Brain pericyte (primary cell): ENCODE data around the gene SNRPD1.
"Not testable (repeated sequence)": the region's sequence is repeated elsewhere in the genome, so short reads cannot be mapped to it uniquely, and the experiment has no call there.

ENCODE experiments used
- DNase-seq: peaks from one replicate; pipeline ENCODE4 v3.0.0-alpha.2; 2012; ENCODE audit warnings: low read depth, low spot score

SNRPD1 gene

DNA sequence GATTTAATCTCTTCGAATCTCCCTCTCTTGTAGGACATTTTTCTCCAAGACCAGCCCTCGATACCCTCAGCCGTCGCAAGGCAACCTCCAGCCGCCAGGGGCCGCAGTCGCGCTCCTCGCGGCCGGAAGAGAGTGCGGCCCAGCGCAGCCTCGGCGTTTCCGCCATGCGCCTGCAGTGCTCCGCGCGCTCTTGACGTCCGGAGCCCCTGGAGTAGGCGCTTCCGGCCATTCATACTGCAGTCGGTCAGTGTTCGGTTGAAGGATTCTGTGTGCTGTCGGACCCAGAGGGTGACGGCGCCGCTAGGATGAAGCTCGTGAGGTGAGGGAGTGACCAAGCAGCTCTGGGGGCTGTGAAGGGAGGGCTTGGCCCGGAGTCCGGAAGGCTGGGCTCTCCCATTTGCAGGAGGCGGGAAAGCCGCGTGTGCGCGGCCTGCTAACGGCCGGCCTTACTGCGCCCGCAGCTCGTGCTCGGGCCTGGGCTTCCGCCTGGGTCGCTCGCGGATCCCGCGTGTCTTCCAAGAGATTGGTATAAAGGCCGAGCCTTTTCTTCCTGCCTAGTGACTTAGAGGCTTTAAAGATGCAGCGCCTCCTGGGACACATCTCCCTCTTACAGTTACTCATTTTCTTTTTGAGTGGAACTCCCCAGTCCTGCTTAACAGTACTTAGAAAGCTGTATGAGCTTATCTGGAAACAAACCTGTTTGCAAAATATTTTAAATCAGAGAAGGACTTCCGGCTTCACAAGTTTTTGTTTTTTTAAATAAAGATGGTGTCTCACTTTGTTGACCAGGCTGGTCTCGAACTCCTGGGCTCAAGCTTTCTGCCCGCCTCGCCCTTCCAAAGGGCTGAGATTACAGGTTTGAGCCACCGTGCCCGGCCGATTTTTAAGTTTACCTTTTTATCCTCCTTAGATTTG lies at the start of gene SNRPD1:
Gene SNRPD1, plus strand, starts transcription at position 190 of the 915 bp plus-strand sequence. Its CDS starts 116 bp downstream, at position 306.
- peak; percentile 82 for DNase-seq

DNA sequence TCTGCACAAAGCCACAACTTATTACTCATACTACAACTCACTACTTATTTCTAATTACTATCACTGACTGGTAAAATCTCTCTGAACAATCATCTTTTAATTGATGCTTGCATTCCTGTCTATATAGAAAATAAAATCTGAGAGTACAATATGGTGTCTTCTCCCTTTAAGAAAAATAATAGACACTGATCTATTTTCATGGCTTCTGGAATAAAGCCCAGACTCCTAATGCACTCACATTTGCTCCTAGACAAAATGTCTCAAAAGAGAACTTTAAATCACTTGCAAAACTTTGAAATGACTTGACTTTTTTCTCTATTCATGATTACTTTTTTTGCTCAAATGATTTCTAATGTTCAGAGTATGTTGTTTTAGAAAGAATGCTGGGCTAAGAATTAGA lies 40.3 kb upstream of the SNRPD1 start:
- no peak for DNase-seq

DNA sequence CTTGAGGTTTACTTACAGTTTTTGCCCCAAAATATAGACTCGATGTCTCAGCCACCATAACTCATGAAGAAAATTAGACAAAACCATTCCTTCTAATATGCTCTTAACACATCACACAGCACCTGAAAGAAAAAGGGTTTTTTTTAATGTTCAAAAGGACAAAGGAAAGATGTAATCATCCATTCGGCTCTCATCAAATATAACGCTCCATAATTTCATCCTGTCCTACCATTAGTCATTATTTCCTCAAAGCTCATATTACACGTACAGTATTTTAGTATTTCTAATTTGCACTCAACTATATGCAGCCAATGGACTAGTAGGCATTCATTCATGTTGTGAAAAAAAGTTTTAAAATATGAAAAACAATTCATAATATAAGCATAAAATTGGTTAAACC lies 36.5 kb upstream of the SNRPD1 start:
- DNase-seq = no peak

DNA sequence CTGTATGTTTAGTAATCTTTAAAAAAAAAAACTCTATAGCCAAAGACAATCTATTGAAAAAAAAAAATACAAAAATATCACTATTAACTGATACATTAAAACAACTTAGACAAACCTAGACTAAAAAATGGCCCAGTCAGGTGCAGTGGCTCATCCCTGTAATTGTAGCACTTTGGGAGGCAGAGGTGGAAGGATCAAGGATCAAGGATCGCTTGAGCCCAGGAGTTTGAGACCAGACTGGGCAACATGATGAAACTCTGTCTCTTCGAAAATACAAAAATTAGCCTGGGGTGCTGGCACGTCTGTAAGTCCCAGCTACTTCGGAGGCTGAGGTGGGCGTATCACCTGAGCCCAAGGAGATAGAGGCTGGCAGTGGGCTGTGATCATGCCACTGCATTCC lies 27.7 kb upstream of the SNRPD1 start:
- DNase-seq = no peak

DNA sequence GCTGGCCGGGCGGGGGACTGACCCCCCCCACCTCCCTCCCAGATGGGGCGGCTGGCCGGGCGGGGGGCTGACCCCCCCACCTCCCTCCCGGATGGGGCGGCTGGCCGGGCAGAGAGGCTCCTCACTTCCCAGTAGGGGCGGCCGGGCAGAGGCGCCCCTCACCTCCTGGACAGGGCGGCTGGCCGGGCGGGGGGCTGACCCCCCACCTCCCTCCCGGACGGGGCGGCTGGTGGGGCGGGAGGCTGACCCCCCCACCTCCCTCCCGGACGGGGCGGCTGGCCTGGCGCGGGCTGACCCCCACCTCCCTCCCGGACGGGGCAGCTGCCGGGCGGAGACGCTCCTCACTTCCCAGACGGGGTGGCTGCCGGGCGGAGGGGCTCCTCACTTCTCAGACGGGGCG lies 19.8 kb upstream of the SNRPD1 start:
- DNase-seq = not testable (repeated sequence)

DNA sequence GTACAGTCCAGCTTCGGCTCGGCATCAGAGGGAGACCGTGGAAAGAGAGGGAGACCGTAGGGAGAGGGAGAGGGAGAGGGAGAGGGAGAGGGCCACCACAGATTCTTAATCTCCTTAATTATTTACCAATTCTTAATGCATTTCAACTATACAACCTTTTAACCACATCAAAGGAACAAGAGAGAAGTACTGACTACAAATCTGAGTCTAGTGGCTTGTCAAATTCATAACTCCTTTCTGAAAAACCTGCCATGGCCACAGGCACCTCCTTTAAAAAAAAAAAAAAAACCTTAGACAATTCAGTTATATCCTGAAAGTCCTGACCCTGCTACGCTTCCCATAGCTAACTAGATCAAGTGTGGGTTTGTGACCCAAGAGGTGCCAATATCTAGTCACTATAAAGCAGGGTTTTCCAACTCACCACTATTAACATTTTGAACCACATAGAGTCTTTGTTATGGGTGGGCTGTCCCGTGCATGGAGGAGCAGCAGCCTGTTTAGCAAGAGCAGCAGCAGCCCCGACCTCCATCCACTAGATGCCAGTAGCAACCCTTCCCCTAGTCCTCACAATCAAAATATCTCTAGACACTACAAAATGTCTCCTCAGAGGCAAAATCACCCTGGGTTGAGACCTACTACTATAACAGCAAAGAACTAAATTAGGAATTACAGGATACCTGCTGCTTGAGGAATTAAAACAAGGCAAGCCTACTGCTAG lies 18.4 kb upstream of the SNRPD1 start:
- DNase-seq = no peak

DNA sequence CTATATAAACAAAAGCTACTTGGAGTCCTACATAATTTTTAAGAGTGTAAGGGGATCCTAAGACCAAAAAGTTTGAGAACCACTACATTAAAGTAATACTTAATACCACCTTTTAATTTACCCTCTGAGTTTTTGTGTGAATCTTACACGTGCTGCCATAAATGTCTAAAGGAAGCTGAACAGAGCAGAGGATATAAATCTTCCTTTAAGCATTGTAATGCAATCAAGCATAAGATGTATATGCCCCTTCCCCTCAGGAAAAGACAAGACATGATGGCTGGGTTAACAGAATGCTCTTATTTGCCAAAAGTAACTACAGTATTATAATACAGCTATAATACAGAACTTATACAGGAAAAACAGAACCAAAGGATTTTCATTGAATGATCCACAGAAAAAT lies 14.5 kb upstream of the SNRPD1 start:
- no peak for DNase-seq

DNA sequence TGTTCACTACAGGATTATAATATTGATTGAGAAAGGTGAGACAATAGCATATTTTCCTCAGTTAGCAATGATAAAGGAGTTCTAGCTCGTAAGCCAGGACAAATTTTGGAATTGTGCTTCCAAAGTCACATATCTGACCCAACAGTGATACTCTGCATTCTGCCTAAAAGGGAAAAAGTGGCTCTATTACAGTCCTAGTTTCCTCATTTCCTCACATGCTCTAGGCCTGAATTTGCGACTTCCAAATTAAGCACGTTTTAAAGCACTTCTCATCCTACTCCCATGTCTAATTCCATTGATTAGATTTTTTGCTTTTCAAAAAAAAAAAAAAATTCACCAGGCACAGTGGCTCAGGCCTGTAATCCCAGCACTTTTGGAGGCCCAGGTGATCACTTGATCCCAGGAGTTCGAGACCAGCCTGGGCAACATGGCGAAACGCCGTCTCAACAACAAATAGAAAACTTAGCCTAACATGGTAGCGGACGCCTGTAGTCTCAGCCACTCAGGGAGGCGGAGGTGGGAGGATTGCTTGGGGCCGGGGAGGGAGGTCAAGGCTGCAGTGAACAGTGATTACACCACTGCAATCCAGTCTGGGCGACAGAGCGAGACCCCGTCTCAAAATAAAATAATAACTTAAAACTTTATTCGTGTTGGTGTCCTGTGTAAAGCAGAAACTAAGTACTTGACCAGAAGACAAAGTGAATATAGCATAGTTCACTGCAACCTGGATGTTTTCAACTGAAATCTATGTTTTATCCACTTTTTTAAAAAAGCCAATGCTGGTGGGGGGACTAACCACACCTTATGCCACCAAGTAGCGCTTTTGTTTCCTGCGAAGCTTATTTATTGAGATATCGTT lies 13.2 kb upstream of the SNRPD1 start:
- no peak for DNase-seq

DNA sequence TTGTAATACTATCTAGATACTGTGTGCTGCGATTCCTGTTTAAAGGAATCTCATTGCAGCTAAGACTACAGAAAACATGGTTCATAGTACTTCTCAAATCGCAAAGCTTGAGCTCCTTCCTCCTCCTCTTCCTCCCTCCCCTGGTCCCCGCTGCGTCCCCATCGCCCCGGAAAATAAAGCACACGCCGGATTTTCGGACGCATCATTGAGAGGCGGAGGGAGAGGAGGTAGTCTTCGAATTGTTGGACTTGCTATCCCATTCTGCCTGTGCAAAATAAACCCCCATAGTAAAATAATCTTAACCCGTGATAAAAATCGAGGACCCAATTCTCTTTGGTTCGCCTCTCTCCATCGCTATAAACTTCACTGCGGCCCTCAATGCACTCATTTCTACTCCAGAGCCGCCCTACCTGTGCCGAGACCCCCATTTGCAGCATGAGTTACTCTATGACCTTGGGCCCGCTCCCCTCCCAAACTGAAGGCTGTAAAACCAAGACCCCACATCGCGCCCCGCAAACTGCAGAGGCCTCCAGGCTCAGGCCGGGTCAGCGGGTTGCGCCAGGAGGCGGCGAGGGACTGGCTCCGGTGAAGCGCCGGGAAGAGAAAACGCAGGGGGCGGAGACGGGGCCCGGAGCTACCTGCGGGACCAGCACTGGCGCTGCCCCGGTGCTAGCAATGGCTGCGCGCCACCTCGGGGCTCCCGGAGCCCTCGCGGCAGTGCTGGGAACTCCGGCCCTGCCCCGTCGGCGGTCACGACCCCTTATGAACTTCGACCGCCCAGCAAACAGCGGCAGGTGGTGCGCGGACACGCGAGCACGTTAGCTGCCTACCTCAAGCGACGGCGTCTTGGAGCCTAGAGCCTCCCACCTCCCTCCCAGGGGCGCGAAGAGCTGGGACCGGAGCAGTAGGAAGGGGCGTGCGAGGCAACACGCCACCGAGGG lies 12.3 kb upstream of the SNRPD1 start:
- peak; percentile 3 for DNase-seq

DNA sequence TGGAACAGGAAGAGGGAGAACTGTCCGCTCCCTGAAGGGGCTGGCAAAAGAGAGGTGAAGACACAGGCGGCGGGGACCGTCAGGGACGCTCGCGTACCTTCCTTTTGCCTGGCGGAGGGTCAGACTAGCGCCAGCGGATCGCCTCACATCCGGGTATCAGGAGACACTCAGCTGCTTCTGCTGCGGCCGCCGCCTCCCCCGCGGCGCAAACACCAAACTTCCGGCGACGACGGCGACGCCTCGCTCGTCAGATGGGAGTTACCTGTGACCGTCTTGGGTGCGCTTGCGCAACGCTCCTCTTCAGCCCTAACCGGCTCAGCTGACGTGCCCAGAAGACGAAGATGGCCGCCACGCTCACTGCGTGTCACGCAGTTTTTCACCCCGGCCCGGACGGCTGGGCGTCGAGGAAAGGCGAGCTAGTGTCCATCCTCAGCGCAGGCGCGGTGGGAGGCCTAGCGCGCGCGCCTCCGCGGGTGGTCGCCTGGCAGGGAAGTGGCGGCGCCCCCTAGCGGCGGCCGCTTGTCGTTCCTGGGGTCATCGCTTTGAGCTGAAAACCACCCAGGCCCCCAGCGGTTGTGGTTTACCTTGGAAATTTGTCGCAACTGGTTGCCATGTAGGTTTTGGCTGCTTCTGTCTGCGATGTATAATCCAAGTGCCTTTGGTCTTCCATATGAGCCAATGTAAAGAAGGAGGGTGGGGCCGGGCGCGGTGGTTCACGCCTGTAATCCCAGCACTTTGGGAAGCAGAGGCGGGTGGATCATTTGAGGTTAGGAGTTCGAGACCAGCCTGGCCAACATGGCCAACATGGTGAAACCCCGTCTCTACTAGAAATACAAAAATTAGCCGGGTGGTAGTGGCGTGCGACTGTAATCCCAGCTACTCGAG lies 11.3 kb upstream of the SNRPD1 start, which contains the start of gene ESCO1:
Gene ESCO1, minus strand, starts transcription at position 179 of the 885 bp plus-strand sequence. CDS start 25,861 bp downstream, outside the sequence.
- DNase-seq = peak; percentile 97

DNA sequence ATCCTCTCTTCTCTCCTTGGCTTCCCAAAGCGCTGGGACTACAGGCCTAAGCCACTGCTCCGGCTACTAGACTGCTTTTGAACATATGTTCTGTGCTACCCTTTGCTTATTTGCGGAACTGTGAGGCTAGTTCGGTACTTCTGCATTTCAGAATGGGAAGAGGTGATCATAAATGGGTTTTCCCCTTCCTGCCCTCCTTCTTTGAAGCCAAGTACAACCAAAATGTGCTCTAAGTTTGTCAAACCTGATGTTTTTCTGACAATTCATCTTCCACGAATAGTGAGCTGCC lies 9.9 kb upstream of the SNRPD1 start:
- no peak for DNase-seq

DNA sequence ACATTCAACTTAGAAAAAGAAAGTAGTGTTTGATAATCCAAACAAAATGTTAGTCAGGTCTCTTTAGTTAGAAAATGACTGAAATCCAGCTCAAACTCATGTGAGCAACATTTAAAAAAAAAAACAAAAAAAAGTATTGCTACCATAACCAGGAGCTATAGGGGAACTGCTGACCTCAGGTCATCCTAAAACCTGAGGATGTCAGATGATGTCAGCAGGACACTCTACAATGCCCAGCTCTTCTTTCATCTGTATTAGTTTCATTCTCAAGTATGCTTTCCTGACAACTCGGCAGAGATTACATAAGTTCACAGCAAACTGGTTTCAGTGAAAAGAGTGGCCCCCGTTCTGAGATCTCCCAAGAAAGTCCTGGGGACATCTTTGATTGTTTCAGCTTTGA lies 7.4 kb upstream of the SNRPD1 start:
- DNase-seq = no peak

DNA sequence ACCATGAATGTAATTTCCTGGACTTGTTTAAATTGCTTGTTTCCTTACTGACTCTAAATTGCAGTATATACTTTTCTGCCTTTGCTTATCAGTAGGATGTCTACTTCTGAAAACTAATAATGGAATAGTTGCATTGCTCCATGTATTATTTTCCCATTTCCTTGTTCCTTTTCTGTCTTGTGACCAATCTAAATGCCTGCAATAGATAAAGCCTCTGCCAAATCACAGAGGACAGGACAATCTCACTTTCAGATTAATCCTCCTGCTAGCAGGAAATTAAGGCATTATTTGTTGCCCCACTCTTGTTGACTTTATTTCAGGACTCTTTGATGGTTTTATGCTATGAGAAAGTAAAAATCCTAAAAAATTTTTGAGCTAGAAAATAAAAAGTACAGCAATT lies 6.9 kb upstream of the SNRPD1 start:
- no peak for DNase-seq

DNA sequence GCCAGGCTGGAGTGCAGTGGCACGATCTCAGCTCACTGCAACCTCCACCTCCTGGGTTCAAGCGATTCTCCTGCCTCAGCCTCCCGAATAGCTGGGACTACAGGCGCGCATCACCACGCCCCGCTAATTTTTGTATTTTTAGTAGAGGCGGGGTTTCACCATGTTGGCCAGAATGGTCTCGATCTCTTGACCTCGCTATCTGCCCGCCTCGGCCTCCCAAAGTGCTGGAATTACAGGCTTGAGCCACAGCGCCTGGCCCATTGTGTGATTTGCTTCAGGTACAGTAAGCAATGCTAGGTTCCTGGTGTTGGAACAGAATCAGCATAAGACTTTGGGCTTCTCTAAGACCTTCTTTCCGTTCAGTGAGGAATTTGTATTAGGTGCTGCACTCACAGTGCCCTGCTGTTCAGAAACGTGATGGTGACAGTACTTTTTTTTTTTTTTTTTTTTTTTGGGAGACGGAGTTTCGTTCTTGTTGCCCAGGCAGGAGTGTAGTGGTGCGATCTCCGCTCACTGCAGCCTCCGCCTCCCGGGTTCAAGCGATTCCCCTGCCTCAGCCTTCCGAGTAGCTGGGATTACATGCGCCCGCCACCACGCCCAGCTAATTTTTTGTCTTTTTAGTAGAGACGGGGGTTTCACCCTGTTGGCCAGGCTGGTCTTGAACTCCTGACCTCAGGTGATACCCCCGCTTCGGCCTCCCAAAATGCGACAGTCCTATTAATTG lies 551 bp upstream of the SNRPD1 start:
- DNase-seq = not testable (repeated sequence)

DNA sequence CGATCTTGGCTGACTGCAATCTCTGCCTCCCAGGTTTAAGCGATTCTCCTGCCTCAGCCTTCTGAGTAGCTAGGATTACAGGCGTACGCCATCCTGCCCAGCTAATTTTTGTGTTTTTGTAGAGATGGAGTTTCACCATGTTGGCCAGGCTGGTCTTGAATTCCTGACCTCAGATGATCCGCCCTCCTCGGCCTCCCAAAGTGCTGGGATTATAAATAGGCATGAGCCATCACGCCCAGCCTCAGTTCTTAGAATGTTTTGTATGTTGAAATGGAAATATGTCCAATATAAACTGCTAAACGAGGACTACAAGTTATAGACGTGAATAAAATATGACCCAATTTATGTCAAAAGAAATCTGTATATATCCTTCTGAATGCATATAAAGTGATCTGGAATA lies 9.5 kb downstream of the SNRPD1 start:
- DNase-seq = not testable (repeated sequence)

DNA sequence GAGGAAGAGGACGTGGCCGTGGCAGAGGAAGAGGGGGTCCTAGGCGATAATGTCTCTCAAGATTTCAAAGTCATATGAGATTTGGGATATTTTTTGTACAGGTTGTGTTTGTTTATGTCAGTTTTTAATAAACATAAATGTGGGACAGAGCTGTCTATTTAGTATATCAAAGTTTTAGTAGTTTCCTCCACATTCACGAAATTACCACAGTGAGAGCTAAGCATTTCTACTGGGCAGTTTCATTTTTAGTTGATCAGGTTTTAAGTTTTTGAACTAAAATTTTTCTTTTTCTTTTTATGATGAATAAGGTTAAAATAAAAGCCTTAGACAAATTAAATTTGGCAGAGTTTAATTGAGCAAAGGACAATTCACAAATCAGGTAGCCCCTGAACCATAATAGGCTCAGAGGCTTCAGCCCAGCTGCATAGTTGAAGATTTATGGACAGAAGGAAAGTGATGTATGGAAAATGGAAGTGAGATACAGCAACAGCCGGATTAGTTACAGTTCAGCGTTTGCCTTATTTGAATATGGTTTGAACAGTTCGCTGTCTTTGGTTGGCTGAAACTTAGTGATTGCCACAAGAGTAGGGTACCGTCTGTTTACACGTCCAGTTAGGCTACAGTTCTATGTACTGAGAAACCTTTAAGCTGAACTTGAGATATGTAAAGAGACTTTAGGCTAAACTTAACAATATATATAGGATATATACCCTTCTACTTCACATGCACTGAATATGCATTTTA lies 17.1 kb downstream of the SNRPD1 start:
- DNase-seq = no peak

DNA sequence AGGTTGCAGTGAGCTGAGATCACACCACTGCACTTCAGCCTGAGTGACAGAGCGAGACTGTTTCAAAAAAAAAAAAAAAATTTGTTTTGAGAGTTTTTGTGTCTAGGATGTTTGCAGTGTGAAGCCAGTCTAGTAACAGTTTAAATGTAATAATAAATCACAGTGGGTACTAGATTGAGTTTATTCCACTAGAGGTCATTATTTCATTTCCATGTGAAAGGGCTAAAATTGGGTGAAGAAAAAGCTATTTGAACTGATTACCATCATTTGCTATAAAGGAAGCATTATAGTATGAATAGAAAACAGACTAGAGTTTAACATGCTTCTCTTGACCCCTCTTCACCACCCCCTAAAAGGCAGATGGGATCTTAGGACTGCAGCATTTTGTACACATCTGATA lies 20.3 kb downstream of the SNRPD1 start:
- no peak for DNase-seq

DNA sequence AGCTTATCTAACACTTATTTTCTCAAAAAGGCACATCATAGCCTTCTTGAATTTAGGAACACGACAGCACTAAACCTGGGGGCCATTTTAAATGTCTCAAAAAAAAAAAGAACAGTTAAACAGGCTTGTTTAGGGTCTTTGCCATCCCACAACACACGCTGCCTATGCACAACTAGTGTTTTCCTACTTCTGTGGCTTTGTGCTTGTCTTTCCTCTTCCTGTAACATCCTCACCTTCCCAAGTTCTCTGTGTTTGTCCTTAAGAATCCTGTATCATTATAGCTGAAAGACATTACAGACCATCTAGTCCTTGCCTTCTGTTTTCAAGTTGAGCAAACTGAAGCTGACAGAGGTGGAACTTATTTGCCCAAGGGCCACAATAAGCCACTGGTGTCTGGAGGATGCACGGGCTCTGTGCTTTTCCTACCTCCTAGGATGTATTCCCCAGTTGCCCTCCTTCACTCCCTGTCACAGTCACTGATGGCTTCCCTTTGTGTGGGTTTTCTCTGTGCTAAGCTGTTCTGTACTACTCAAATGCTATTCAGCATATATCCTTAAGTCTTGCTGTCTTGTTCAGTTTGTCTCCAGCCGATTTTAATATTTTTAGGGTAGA lies 22.6 kb downstream of the SNRPD1 start:
- DNase-seq = no peak
